Mucosa of descending colon (tissue), 3 donors: ENCODE results near the gene MAP3K5. TPM values are rescaled to one million over a fixed set of nuclear protein-coding genes. Genes with fewer than 3 reads are reported as not detected.

ENCODE experiments used
- ATAC-seq: fragments of 200-7000 bp; cut with Tn5 transposase; one replicate; pipeline ENCODE4 v1.9.1; 2020; ENCODE audit warnings: mild to moderate bottlenecking, moderate library complexity
- DNase-seq, 3 donors: peaks; one replicate each; pipeline ENCODE4 v3.0.0-alpha.2; 2020
- H3K36me3 ChIP-seq: fragments of 200-600 bp; one replicate; pipeline ENCODE4 v1.8.0; 2021; ENCODE audit warnings: low read depth, mild to moderate bottlenecking
- H3K4me1 ChIP-seq: fragments of 200-600 bp; one replicate; pipeline ENCODE4 v1.8.0; 2021; ENCODE audit warnings: low read depth, mild to moderate bottlenecking
- H3K4me3 ChIP-seq: fragments of 200-600 bp; one replicate; pipeline ENCODE4 v1.8.0; 2021; ENCODE audit warnings: mild to moderate bottlenecking
- H3K9me3 ChIP-seq: fragments of 200-600 bp; one replicate; pipeline ENCODE4 v1.8.0; 2021; ENCODE audit warnings: mild to moderate bottlenecking
- intact Hi-C, 2 donors: fragments of 100-400 bp; cut with DNase I in 1 of 2; cut with micrococcal nuclease in 1 of 2; formaldehyde crosslinking; loops; one replicate each; pipeline versions ENCODE4 v1.11.0 to v1.11.1; 2022; cut with DNase I, micrococcal nuclease
- total RNA-seq, 3 donors: library from RNA; stranded (reverse); fragmentation: NEBNext Ultra II Directional in 2 of 3; extraction: Animal tissue kit (Norgen Biotek cat#: 25700) in 2 of 3; gene quantifications; one replicate each; pipeline versions ENCODE4 v1.2.1 to v1.2.4, GENCODE V29; 2021 to 2023
- TF ChIP-seq, protein P1 (sequence below): fragments of 200-600 bp; IDR thresholded peaks from one replicate; pipeline ENCODE4 v1.8.0; 2022; ENCODE audit warnings: antibody characterized with exemption, mild to moderate bottlenecking
- donor health status: DM: no; HTN: no; CAD: no; lungs with moderate emphysema.
- donor health status: DM: no; HTN: no; CAD: no.
- donor health status: DM: no; HTN: yes; CAD: no.

The MAP3K5 gene
- total RNA-seq, 3 donors from 2014 or later = 12.6 to 18.2 (median 16.3) TPM

DNA sequence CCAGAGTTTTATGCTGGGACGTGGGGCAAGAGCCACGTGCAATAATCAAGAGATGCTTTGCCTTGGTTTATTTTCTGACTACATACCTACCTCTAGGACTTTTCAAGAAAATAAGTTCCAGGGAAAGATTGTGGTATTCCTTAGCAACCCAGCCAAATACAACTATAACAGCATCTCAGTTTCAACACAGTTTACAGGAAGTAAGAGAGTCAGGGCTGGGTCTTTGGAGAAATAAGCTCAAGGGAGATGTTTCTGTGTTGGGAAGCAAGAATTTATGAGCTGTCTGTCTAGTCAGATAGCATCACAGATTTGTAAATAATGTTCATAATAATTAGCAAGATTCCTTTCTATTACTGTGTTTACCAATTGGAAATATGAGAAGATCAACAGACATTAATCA, 35.1 kb downstream of the MAP3K5 start:
- no peak for ATAC-seq
- peaks cover 22% of the 10 kb centered on the region for H3K4me1 ChIP-seq
- TF ChIP-seq, protein P1, sequence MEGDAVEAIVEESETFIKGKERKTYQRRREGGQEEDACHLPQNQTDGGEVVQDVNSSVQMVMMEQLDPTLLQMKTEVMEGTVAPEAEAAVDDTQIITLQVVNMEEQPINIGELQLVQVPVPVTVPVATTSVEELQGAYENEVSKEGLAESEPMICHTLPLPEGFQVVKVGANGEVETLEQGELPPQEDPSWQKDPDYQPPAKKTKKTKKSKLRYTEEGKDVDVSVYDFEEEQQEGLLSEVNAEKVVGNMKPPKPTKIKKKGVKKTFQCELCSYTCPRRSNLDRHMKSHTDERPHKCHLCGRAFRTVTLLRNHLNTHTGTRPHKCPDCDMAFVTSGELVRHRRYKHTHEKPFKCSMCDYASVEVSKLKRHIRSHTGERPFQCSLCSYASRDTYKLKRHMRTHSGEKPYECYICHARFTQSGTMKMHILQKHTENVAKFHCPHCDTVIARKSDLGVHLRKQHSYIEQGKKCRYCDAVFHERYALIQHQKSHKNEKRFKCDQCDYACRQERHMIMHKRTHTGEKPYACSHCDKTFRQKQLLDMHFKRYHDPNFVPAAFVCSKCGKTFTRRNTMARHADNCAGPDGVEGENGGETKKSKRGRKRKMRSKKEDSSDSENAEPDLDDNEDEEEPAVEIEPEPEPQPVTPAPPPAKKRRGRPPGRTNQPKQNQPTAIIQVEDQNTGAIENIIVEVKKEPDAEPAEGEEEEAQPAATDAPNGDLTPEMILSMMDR = no peak
- intact Hi-C loops = no loop called here
- H3K36me3 ChIP-seq = no peaks in the 10 kb centered on the region
- no peak for DNase-seq
- H3K9me3 ChIP-seq = no peaks in the 10 kb centered on the region
- no peak overlapping the region for H3K4me3 ChIP-seq

DNA sequence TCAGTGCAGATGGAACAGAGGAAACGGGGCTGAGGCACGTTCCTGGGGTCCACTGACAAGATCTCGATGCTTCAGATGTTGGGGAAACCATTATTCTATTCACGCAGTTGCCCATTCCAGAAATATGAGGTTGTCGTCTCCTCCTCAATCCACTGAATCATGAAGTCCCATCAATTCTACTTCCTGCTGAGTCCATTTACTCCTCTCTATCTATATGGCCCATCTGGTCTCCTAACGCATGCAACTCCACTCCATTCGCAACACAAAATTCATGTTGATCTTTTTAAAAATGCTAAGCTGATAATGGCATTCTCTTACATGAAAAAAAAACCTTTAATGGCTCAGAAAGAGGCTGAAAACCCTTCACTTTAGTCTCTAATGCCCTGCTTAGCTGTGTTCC, 37.5 kb downstream of the MAP3K5 start:
- ATAC-seq (no peak), DNase-seq (no peak)
- Histone ChIP-seq H3K4me1 (peaks cover 29% of the 10 kb centered on the region), H3K4me3 (no peak overlapping the region), H3K36me3 (no peaks in the 10 kb centered on the region), H3K9me3 (no peaks in the 10 kb centered on the region)
- intact Hi-C loops = no loop called here
- TF ChIP-seq, protein P1 = no peak

DNA sequence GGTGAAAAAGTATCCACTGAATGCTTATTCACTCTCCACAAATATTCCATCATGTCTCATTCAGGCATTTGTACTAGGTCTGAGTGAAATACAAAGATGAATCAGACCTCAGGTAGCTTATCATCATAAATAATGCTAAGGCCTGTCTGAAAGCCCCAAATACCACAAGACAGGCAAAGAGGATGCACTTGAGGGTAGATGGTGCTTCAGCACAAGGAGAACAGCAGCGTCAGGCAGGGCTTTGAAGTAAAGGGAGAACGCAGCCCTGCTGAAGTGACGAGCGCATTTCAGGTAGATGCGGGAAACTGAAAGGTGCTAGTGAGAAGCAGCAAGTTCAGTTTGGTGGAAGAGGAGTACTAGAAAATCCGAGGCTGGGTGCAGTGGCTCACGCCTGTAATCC, 38.7 kb downstream of the MAP3K5 start:
- intact Hi-C loops = no loop called here
- H3K36me3 ChIP-seq = no peaks in the 10 kb centered on the region
- no peaks in the 10 kb centered on the region for H3K9me3 ChIP-seq
- ATAC-seq = peak; percentile 45
- TF ChIP-seq, protein P1 = no peak
- DNase-seq = peak in 1 of 3 donors; percentile 56
- peaks cover 29% of the 10 kb centered on the region for H3K4me1 ChIP-seq
- H3K4me3 ChIP-seq = no peak overlapping the region

DNA sequence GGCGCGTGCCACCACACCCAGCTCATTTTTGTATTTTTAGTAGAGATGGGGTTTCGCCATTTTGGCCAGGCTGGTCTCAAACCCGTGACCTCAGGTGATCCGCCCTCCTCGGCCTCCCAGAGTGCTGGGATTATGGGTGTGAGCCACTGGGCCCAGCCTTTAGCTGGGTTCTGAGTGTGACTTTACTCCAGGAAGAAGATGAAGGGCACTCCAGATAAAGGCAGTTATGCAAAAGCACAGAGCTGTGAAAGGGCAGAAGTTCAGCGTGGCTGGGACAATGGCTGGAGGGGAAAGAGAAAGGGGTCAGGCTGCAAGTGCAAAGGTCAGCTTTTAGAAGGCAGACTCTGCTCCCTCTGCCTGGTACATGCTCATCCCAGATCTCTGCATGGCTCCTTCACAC, 39.7 kb downstream of the MAP3K5 start:
- DNase-seq = peak; percentile 32 to 61 (median 56)
- Histone ChIP-seq H3K9me3 (no peaks in the 10 kb centered on the region), H3K4me1 (peaks cover 29% of the 10 kb centered on the region), H3K4me3 (no peak overlapping the region), H3K36me3 (no peaks in the 10 kb centered on the region)
- TF ChIP-seq, protein P1 = no peak
- intact Hi-C loops = no loop called here
- peak; percentile 85 for ATAC-seq

DNA sequence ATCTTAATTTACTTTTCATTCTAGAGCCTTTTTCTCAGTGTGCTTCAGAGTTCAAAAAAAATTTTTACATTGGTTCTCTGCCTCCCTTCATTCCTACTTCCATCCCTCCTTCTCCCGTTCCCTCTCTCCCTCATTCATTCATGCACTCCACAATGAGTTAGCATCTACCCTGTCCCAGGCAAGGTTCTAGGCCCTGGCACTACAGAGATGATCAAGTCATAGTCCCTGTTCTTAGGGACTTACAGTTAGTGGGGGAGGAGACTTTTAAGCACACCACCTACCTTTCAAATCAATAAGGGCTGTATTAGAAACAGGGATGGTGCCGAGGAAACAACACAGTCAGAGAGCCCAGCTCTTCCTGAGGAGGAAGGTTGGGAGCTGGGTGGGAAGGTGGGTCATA, 40.3 kb downstream of the MAP3K5 start:
- no peak overlapping the region for H3K4me3 ChIP-seq
- no peaks in the 10 kb centered on the region for H3K36me3 ChIP-seq
- ATAC-seq = no peak
- H3K4me1 ChIP-seq = peaks cover 29% of the 10 kb centered on the region
- intact Hi-C loops = no loop called here
- TF ChIP-seq, protein P1 = no peak
- no peak for DNase-seq
- H3K9me3 ChIP-seq = no peaks in the 10 kb centered on the region

DNA sequence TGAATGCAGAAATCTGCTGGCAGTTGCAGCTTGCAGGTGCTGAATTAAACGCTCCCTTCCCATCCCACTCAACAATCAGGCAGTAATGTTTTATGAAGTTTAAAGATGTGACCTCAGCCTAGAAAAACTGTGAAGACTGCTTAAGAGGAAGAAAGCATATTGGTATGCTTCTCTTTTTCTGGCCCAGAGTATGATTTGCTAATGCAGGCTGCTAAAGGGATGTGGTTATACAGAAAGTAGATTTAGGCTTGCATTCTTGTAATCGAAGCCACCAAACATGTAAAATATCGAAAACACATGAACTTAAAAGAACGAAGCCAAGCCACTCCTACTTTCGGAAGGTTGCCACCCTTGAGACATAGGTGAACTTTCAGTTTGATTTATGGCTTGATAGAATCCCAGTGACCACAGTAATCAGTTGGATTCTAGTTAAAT, 40.7 kb downstream of the MAP3K5 start:
- Histone ChIP-seq H3K4me1 (peaks cover 29% of the 10 kb centered on the region), H3K9me3 (no peaks in the 10 kb centered on the region), H3K4me3 (no peak overlapping the region), H3K36me3 (no peaks in the 10 kb centered on the region)
- DNase-seq (peak in 1 of 3 donors; percentile 64), ATAC-seq (peak; percentile 70)
- TF ChIP-seq, protein P1 = no peak
- intact Hi-C loops = no loop called here
